Immature natural killer cell (primary cell): ENCODE measurements around the gene PIK3C2G. TPM values are rescaled to one million over a fixed set of nuclear protein-coding genes. Genes with fewer than 3 reads are reported as not detected.

Experiments
- DNase-seq, 3 donors: peaks; one replicate each; pipeline ENCODE4 v3.0.0; 2022; ENCODE audit warnings: mixed read lengths in 1 of 3
- H3K27ac Mint-ChIP-seq, 6 donors: one replicate each; pipeline ENCODE4 v1.8.0; 2020; ENCODE audit warnings: mixed read lengths in 6 of 6, mild to moderate bottlenecking in 5 of 6, inconsistent platforms in 4 of 6, moderate library complexity in 3 of 6
- H3K27me3 Mint-ChIP-seq, 3 donors: one replicate each; pipeline ENCODE4 v1.8.0; 2020 to 2021; ENCODE audit warnings: low read depth in 3 of 3, mild to moderate bottlenecking in 3 of 3, mixed read lengths in 3 of 3, moderate library complexity in 3 of 3, inconsistent platforms in 1 of 3
- H3K36me3 Mint-ChIP-seq, 3 donors: one replicate each; pipeline ENCODE4 v1.8.0; 2020; ENCODE audit warnings: mixed read lengths in 3 of 3, inconsistent platforms in 2 of 3, mild to moderate bottlenecking in 2 of 3
- H3K4me1 Mint-ChIP-seq, 2 donors: one replicate each; pipeline ENCODE4 v1.8.0; 2020; ENCODE audit warnings: inconsistent platforms in 2 of 2, mild to moderate bottlenecking in 2 of 2, mixed read lengths in 2 of 2, moderate library complexity in 1 of 2
- H3K4me3 Mint-ChIP-seq, 5 donors: one replicate each; pipeline ENCODE4 v1.8.0; 2020; ENCODE audit warnings: mild to moderate bottlenecking in 5 of 5, mixed read lengths in 5 of 5, inconsistent platforms in 3 of 5, moderate library complexity in 3 of 5
- H3K9me3 Mint-ChIP-seq, 6 donors: one replicate each; pipeline ENCODE4 v1.8.0; 2020; ENCODE audit warnings: mild to moderate bottlenecking in 6 of 6, mixed read lengths in 6 of 6, inconsistent platforms in 4 of 6, moderate library complexity in 3 of 6
- polyA plus RNA-seq, 3 donors: library from polyadenylated mRNA; unstranded; fragments of 300-500 nt; fragmentation: Illumina TruSeq; gene quantifications; one replicate each; pipeline ENCODE4 v1.2.3, GENCODE V29; 2021

Gene PIK3C2G
- polyA plus RNA-seq, 3 donors from 2014 or later: not detected

DNA sequence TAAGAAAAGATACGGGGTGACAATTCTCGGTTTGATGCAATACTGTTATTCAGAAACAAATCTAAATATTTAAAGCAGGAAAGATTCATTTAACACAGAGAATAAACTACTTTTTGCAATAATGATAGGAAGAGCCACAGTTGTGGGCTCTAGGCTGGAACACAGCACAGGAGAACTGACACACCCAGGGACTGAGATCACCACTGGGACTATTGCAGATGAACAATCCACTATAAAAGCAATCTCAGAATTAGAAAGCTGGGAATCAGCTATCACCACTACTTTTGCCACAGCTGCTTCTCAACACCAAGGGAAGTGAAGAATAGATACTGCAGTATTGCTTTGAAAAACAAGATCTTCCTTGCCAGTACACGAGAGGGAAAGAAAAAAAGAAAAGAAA lies 4.1 kb upstream of the PIK3C2G start:
- H3K36me3 Mint-ChIP-seq: no peaks in the 10 kb centered on the region
- no peak overlapping the region for H3K27ac Mint-ChIP-seq
- H3K9me3 Mint-ChIP-seq: peaks cover 0 to 26% (median 7%) of the 10 kb centered on the region in 6 donors
- no peaks in the 10 kb centered on the region for H3K4me1 Mint-ChIP-seq
- no peak overlapping the region for H3K4me3 Mint-ChIP-seq
- no peak for DNase-seq
- peaks cover 0 to 2% (median 0%) of the 10 kb centered on the region in 3 donors for H3K27me3 Mint-ChIP-seq

DNA sequence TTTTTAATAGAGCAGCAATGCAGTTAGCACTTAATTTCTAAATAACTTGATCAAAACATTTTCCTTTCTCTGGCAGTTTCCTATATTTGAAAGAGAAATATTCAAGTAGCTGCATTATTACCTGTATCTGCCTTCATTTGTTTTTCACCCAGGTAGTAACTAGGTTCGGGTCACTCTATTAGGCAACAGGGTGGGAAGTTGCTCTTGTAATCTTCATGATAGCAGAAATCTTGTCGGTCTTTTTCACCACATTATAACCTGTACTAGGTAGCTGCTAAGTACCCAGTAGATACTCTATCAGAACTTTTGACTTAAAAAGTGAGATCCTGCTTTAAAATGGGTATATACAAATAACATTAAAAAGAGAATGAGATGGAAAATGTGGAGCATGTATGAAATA lies 2.4 kb upstream of the PIK3C2G start:
- Mint-ChIP-seq H3K4me3 (no peak overlapping the region), H3K9me3 (peaks cover 0 to 27% (median 9%) of the 10 kb centered on the region in 6 donors), H3K4me1 (no peaks in the 10 kb centered on the region), H3K36me3 (no peaks in the 10 kb centered on the region), H3K27ac (no peak overlapping the region), H3K27me3 (peaks cover 0 to 2% (median 0%) of the 10 kb centered on the region in 3 donors)
- no peak for DNase-seq

DNA sequence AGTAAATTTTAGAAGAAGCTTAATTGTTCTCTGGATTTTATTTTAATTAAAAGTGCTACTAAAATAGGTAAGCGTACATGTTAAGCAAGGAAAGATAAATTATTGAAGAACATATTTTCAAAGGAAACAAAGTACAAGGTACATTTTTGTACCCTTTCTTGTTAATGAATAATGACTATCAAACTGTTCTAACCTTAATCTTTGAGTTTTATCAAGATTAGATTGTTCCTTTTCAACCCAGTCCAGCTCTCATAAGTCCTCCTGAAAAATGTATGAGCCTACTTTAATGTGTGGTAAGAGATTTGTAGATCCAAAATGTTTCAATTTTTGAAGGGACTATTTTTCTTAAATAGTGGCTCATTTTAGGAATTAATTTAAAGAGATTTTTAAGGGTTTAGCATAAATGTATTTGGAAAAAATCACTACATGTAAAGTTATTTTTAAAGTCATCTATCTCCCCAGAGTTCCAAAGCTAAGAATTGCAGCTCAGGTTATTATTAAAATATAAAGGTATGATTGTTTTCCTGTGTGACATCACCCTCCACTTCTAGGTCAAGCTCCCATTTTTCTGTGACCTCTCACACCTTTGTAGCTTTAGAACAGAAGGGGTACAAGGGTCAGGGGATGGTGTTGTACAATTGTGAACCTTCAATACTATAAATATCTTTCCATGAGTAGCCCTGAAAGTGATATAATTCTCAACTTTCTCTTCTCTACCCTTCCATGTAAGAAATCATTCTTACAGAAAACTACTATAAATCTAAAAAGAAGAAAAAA lies 1.2 kb upstream of the PIK3C2G start:
- H3K27ac Mint-ChIP-seq: no peak overlapping the region
- no peak for DNase-seq
- H3K9me3 Mint-ChIP-seq: peaks cover 0 to 27% (median 9%) of the 10 kb centered on the region in 6 donors
- peaks cover 0 to 2% (median 0%) of the 10 kb centered on the region in 3 donors for H3K27me3 Mint-ChIP-seq
- no peaks in the 10 kb centered on the region for H3K4me1 Mint-ChIP-seq
- H3K4me3 Mint-ChIP-seq: no peak overlapping the region
- H3K36me3 Mint-ChIP-seq: no peaks in the 10 kb centered on the region

DNA sequence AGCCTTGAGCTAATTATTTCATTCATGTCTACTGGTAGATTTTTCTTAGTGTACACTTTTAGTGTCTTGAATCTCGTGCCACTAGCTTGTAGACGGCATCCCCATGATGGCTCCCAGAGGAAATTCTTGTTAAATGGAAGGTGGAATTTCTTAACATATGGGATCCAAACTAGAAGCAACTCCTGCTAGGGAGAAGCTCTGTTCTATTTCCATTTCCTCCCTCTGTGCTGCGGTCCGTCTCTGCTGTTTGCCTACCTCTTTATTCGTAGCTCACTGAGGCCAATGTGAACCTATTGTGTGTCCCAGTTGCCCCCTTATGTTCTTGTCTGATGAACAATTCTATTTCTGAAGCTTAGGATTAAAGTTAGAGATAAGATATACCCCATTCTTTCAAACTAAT lies 588 bp downstream of the PIK3C2G start:
- DNase-seq: no peak
- no peaks in the 10 kb centered on the region for H3K4me1 Mint-ChIP-seq
- H3K27me3 Mint-ChIP-seq: no peaks in the 10 kb centered on the region
- no peak overlapping the region for H3K27ac Mint-ChIP-seq
- H3K36me3 Mint-ChIP-seq: no peaks in the 10 kb centered on the region
- H3K9me3 Mint-ChIP-seq: peaks cover 0 to 23% (median 8%) of the 10 kb centered on the region in 6 donors
- H3K4me3 Mint-ChIP-seq: no peak overlapping the region

DNA sequence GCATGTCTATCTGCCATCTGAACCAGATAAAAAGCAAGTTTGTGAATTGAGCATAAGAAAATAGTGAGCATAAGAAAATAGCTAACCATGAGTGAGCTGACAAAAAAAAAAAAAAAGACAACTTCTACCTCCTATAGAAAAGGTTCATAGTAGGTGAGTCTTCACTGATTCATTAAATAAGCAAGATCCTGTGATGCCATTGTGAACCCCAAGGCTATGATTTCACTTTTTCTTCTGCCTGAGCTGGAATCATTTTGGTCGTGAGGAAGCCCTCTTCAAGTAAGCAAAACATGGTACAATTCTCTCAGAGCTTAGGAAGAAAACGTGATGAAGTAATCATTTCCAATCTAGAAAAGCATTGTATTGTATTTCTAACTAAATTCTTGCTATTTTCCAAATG lies 1.2 kb downstream of the PIK3C2G start:
- peaks cover 0 to 23% (median 7%) of the 10 kb centered on the region in 6 donors for H3K9me3 Mint-ChIP-seq
- no peaks in the 10 kb centered on the region for H3K4me1 Mint-ChIP-seq

DNA sequence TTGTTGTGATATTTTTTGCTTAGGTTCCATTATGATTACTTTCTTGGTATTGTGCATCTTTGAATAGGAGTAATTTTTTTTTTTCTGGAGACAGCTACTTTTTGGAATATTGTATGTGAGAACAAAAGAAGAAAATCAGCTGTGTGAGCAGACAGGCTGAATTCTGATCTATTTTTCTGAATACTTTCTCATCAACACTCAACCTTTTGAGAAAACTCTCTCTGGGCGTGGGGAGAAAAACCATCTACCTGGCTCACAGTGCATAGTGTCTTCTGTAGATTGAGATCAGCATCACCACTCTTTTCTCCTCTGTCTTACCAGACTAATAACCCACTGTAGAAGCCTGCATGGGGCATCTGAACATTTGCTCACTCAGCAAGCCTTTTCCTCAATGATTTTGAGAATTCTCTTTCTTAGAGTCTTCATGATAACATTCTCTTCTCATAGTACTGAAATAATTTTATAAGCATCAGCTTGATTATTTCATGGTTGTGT lies 3.3 kb downstream of the PIK3C2G start:
- DNase-seq: no peak
- H3K27ac Mint-ChIP-seq: no peak overlapping the region
- no peaks in the 10 kb centered on the region for H3K27me3 Mint-ChIP-seq
- H3K36me3 Mint-ChIP-seq: no peaks in the 10 kb centered on the region
- no peak overlapping the region for H3K4me3 Mint-ChIP-seq
- H3K4me1 Mint-ChIP-seq: no peaks in the 10 kb centered on the region
- H3K9me3 Mint-ChIP-seq: peaks cover 0 to 22% (median 7%) of the 10 kb centered on the region in 6 donors

More for the DNA sequence above, 1.2 kb downstream of the PIK3C2G start:
- no peak overlapping the region for H3K27ac Mint-ChIP-seq
- no peaks in the 10 kb centered on the region for H3K27me3 Mint-ChIP-seq
- no peaks in the 10 kb centered on the region for H3K36me3 Mint-ChIP-seq
- H3K4me3 Mint-ChIP-seq: no peak overlapping the region
- no peak for DNase-seq

DNA sequence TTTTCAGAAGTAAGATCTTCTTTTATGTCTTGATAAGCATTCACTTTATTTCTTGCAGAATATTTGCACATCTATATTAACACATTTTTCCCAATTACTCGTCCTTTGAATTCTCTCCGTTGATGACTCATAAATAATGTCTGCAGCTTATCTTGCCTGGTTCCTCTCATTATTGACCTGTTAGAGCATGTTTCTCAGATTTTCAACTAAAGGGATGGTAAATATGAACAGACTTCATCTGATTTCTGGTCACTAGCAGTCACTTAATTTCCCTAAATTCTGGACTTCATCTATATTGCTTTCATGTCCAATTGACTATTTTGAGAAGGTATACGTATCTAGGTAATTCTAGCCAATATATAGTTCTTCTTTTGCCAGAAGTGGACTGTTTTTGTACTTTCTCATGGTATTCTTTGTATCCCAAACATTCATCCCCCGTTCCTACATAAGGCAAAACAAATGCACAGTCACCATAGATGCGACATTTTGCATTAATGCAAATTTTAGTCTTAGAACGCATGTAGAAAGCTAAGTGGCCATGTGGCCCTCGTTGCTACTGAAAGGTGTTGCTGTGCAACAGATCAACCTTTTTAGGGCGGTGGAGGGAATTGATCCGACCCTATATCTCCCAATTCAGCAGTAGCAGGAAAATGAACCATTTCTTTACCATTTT lies 6.2 kb downstream of the PIK3C2G start:
- Mint-ChIP-seq H3K4me1 (no peaks in the 10 kb centered on the region), H3K36me3 (no peaks in the 10 kb centered on the region), H3K27me3 (no peaks in the 10 kb centered on the region), H3K9me3 (peaks cover under 1 to 23% (median 2%) of the 10 kb centered on the region in 6 donors), H3K4me3 (no peak overlapping the region), H3K27ac (no peak overlapping the region)
- no peak for DNase-seq

DNA sequence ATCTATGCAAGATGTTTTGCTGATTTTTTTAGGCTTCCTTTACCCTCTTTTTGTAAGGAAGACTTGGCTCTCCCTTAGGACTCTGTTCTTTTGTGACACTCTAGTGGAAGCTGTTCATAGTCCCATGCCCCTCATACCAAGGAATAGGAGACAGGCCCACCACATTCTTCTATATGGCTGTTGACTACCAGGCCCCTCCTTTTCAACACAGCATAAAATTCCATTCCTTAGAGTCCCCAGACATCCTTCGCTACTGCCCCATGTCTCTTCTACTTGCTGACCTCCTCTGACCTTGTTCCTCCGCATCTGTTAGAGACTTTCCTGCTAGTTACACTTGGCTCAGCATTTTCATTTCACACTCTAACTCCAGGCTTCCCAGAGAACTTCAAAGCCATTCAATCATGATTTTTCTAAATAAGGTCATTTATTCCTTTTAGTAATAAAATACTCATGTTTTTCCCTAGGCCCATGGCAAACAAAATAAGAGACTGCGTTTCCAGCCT lies 9.7 kb downstream of the PIK3C2G start:
- peaks cover 4 to 20% (median 8%) of the 10 kb centered on the region in 6 donors for H3K9me3 Mint-ChIP-seq
- H3K4me1 Mint-ChIP-seq: no peaks in the 10 kb centered on the region
- H3K27me3 Mint-ChIP-seq: no peaks in the 10 kb centered on the region

DNA sequence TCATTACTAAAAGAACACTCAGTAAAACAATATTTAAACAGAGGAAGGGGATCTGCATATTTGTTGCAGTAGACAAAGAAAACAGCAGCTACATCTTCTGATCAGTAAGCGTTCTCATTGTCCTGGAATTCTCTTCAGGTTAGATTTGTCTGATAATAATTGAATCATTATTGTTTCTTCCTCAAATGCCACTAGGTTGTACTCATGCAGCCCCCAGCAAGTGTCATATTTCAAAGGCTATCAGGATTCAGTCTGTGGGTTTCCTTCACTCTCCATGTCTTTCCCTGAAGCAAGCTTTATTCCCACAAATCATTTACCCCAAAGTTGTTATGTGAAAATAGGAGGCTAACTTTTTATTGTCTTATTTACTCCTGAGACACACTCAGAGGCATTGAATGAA lies 14.7 kb downstream of the PIK3C2G start:
- no peak for DNase-seq
- no peaks in the 10 kb centered on the region for H3K36me3 Mint-ChIP-seq
- no peaks in the 10 kb centered on the region for H3K4me1 Mint-ChIP-seq
- no peak overlapping the region for H3K27ac Mint-ChIP-seq
- no peak overlapping the region for H3K4me3 Mint-ChIP-seq
- H3K9me3 Mint-ChIP-seq: peaks cover 5 to 40% (median 15%) of the 10 kb centered on the region in 6 donors
- H3K27me3 Mint-ChIP-seq: no peaks in the 10 kb centered on the region

More for the DNA sequence above, 9.7 kb downstream of the PIK3C2G start:
- Mint-ChIP-seq H3K36me3 (no peaks in the 10 kb centered on the region), H3K27ac (no peak overlapping the region), H3K4me3 (no peak overlapping the region)
- DNase-seq: no peak

DNA sequence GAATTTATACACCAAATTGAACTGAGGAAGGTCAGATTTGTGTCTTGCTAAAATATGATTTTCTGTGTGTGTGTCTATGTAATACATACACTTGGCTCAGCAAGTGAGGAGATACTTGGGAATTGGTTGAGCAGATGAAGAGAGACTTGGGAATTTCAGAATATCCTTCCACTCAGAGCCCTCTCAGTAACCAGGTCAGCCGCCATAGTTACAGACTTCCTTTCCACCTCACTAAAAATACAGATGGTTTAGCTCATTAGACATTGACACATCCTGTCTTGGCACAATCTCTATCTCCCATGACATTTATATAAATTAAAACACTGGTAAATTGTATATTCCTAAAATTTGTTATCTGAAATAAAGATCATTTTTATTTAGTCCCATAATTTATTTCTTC lies 15.9 kb downstream of the PIK3C2G start:
- no peak for DNase-seq
- Mint-ChIP-seq H3K27me3 (no peaks in the 10 kb centered on the region), H3K4me3 (no peak overlapping the region), H3K36me3 (no peaks in the 10 kb centered on the region), H3K4me1 (no peaks in the 10 kb centered on the region), H3K9me3 (peaks cover 5 to 42% (median 20%) of the 10 kb centered on the region in 6 donors), H3K27ac (no peak overlapping the region)

DNA sequence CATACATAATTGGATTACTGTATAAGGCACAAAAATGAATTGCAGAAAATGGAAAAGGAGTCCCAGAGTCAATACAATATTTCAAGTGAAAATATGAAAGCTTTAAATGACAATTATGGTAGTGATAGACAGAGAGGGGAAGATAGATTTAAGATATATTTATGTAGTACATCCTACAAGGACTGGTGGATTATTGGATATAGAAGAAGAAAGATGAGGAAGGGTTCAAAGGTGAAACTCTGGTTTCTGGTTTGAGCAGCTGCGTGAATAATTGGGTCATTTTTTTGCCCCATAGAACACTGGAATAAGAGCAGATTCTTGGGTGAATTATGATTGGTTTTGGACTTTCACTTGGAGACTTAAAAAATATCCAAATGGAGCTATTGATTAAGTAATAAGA lies 19.4 kb downstream of the PIK3C2G start:
- H3K4me1 Mint-ChIP-seq: no peaks in the 10 kb centered on the region
- no peak overlapping the region for H3K4me3 Mint-ChIP-seq
- H3K27me3 Mint-ChIP-seq: no peaks in the 10 kb centered on the region
- peaks cover 7 to 50% (median 23%) of the 10 kb centered on the region in 6 donors for H3K9me3 Mint-ChIP-seq
- no peaks in the 10 kb centered on the region for H3K36me3 Mint-ChIP-seq
- no peak for DNase-seq
- no peak overlapping the region for H3K27ac Mint-ChIP-seq

DNA sequence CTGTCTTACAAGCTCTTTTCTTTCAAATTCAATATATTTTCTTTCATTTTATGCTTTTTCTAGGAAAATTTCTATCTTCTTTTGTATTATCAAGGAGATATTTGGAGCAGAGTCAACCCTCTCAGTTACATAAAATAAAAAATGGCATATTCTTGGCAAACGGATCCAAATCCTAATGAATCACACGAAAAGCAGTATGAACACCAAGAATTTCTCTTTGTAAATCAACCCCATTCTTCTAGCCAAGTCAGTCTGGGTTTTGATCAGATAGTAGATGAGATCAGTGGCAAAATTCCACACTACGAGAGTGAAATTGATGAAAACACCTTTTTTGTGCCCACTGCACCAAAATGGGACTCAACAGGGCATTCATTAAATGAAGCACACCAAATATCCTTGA lies 20.6 kb downstream of the PIK3C2G start:
- H3K27me3 Mint-ChIP-seq: no peaks in the 10 kb centered on the region
- H3K27ac Mint-ChIP-seq: no peak overlapping the region
- H3K9me3 Mint-ChIP-seq: peaks cover 7 to 44% (median 23%) of the 10 kb centered on the region in 6 donors
- DNase-seq: no peak
- no peaks in the 10 kb centered on the region for H3K4me1 Mint-ChIP-seq
- no peaks in the 10 kb centered on the region for H3K36me3 Mint-ChIP-seq
- no peak overlapping the region for H3K4me3 Mint-ChIP-seq

DNA sequence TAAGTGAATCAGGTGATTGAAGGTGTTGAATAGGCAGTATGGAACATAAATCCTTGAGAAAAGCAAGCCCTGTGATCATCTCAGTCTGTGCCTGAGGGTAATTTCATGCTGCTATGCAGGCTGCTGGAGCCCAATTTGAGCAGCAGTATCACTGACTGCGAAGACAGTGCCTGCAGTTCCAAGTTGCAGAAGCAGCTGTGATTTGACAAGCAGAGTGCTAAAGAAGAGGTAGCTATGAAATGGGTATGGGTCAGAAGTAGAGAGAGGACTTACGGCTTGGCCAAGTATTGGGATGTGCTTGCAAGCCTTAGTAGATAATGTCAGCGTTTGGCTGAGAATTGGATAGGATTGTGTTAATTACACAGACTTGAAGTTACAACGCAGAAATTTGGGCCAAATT lies 22.5 kb downstream of the PIK3C2G start:
- no peak for DNase-seq
- peaks cover 11 to 42% (median 23%) of the 10 kb centered on the region in 6 donors for H3K9me3 Mint-ChIP-seq
- no peaks in the 10 kb centered on the region for H3K4me1 Mint-ChIP-seq
- no peak overlapping the region for H3K27ac Mint-ChIP-seq
- no peaks in the 10 kb centered on the region for H3K36me3 Mint-ChIP-seq
- no peak overlapping the region for H3K4me3 Mint-ChIP-seq
- H3K27me3 Mint-ChIP-seq: no peaks in the 10 kb centered on the region

DNA sequence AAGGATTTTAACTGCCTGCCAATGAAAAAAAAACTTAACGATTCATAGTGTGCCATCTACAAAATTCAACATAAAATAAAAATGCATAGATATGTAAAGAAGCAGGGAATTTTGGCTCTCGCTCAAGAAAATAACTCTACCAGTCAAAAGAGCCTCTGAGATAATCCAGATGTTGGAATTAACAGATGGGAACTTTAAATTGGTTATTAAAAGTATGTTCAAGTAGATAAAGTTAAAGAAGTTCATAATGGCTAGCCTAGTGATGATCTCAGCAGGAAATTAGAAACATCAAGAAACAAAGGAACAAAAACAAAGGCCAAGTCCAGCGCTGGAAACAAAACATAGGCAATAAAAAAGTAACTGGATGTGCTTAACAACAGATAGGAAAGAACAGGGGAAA lies 23.1 kb downstream of the PIK3C2G start:
- peaks cover 11 to 39% (median 23%) of the 10 kb centered on the region in 6 donors for H3K9me3 Mint-ChIP-seq
- DNase-seq: no peak
- no peak overlapping the region for H3K27ac Mint-ChIP-seq
- H3K27me3 Mint-ChIP-seq: no peaks in the 10 kb centered on the region
- no peak overlapping the region for H3K4me3 Mint-ChIP-seq
- no peaks in the 10 kb centered on the region for H3K36me3 Mint-ChIP-seq
- H3K4me1 Mint-ChIP-seq: no peaks in the 10 kb centered on the region
